ENCODE results near the gene SOX18. TPM values are rescaled to one million over a fixed set of nuclear protein-coding genes. Genes with fewer than 3 reads are reported as not detected.

The SOX18 gene
- total and polyA plus RNA-seq, 2 experiments from 2014 or later: 0.21 TPM; not detected in 1

- H3K9me3 Mint-ChIP-seq: no peaks in the 10 kb centered on the region
- H3K4me3 Mint-ChIP-seq: peak overlapping the region; percentile 65
- Histone ChIP-seq H3K4me1 (ENCODE audit: insufficient read depth) (peaks cover 39% of the 10 kb centered on the region), H3K4me3 (peak overlapping the region; percentile 79), H3F3A (replicated peaks; ENCODE audit: low read depth) (peaks cover 10% of the 10 kb centered on the region; the same call in 1 of the 2 replicates), H3K27me3 (ENCODE audit: insufficient read depth) (peaks cover 53% of the 10 kb centered on the region), H3K27ac (ENCODE audit: low read depth) (no peak overlapping the region), H3K79me2 (replicated peaks; ENCODE audit: insufficient read depth) (no peaks in the 10 kb centered on the region), H4K20me1 (replicated peaks; ENCODE audit: insufficient read depth) (no peaks in the 10 kb centered on the region), H2AFZ (no peak overlapping the region), H3K9me2 (ENCODE audit: insufficient read depth) (no peaks in the 10 kb centered on the region), H3K4me2 (peak overlapping the region; percentile 91), H3K36me3 (ENCODE audit: insufficient read depth) (no peaks in the 10 kb centered on the region)
- DNase-seq (ENCODE audit: low spot score): peak; percentile 48
- peak; percentile 17 for ATAC-seq
- TF ChIP-seq CREB1 (CRISPR knock-in tag; IDR thresholded peaks at IDR 0.05; ENCODE audit: low read depth) (no peak), POLR2AphosphoS5 (IDR thresholded peaks at IDR 0.05; ENCODE audit: low read depth) (peak; percentile 34; the same call in 1 of the 2 replicates)
- H3K27me3 Mint-ChIP-seq (ENCODE audit: insufficient read depth, low read depth, poor library complexity): peaks cover 50% of the 10 kb centered on the region
- peaks cover 6% of the 10 kb centered on the region for H3K36me3 Mint-ChIP-seq (ENCODE audit: low read depth)
- H3K4me1 Mint-ChIP-seq: peaks cover 32% of the 10 kb centered on the region
- no peak overlapping the region for H3K27ac Mint-ChIP-seq
These were observed 11.8 kb downstream of the SOX18 start for GRCh38 chr20:64037498-64038213.

GRCh38 chr20:64037199-64037497 is 12.3 kb downstream of the SOX18 start:
- Mint-ChIP-seq H3K36me3 (ENCODE audit: low read depth) (peaks cover 6% of the 10 kb centered on the region), H3K4me1 (peaks cover 32% of the 10 kb centered on the region), H3K27ac (no peak overlapping the region), H3K27me3 (ENCODE audit: insufficient read depth, low read depth, poor library complexity) (peaks cover 48% of the 10 kb centered on the region), H3K9me3 (no peaks in the 10 kb centered on the region), H3K4me3 (no peak overlapping the region)
- Histone ChIP-seq H3K27me3 (ENCODE audit: insufficient read depth) (peaks cover 49% of the 10 kb centered on the region), H3K36me3 (ENCODE audit: insufficient read depth) (no peaks in the 10 kb centered on the region), H2AFZ (no peak overlapping the region), H3F3A (replicated peaks; ENCODE audit: low read depth) (peaks cover 10% of the 10 kb centered on the region; the same call in 1 of the 2 replicates), H4K20me1 (replicated peaks; ENCODE audit: insufficient read depth) (no peaks in the 10 kb centered on the region), H3K4me3 (peak overlapping the region; percentile 79; the same call in 1 of the 2 replicates), H3K27ac (ENCODE audit: low read depth) (no peak overlapping the region), H3K79me2 (replicated peaks; ENCODE audit: insufficient read depth) (no peaks in the 10 kb centered on the region), H3K9me2 (ENCODE audit: insufficient read depth) (no peaks in the 10 kb centered on the region), H3K4me1 (ENCODE audit: insufficient read depth) (peaks cover 38% of the 10 kb centered on the region), H3K4me2 (peak overlapping the region; percentile 91)
- DNase-seq (ENCODE audit: low spot score) (no peak), ATAC-seq (no peak)
- TF ChIP-seq ZNF114 (CRISPR knock-in tag; IDR thresholded peaks at IDR 0.05) (no peak), EZH2phosphoT487 (IDR thresholded peaks at IDR 0.05; ENCODE audit: unreplicated experiment) (no peak), NANOG (IDR thresholded peaks at IDR 0.05; ENCODE audit: borderline replicate concordance) (no peak), REST (IDR thresholded peaks at IDR 0.05; ENCODE audit: unreplicated experiment) (no peak), JUNB (IDR thresholded peaks at IDR 0.05; ENCODE audit: unreplicated experiment) (no peak), CREB1 (CRISPR knock-in tag; IDR thresholded peaks at IDR 0.05; ENCODE audit: low read depth) (no peak), POLR2AphosphoS5 (IDR thresholded peaks at IDR 0.05; ENCODE audit: low read depth) (no peak), ETS1 (IDR thresholded peaks at IDR 0.05) (no peak)
- TF ChIP-seq, protein P1, sequence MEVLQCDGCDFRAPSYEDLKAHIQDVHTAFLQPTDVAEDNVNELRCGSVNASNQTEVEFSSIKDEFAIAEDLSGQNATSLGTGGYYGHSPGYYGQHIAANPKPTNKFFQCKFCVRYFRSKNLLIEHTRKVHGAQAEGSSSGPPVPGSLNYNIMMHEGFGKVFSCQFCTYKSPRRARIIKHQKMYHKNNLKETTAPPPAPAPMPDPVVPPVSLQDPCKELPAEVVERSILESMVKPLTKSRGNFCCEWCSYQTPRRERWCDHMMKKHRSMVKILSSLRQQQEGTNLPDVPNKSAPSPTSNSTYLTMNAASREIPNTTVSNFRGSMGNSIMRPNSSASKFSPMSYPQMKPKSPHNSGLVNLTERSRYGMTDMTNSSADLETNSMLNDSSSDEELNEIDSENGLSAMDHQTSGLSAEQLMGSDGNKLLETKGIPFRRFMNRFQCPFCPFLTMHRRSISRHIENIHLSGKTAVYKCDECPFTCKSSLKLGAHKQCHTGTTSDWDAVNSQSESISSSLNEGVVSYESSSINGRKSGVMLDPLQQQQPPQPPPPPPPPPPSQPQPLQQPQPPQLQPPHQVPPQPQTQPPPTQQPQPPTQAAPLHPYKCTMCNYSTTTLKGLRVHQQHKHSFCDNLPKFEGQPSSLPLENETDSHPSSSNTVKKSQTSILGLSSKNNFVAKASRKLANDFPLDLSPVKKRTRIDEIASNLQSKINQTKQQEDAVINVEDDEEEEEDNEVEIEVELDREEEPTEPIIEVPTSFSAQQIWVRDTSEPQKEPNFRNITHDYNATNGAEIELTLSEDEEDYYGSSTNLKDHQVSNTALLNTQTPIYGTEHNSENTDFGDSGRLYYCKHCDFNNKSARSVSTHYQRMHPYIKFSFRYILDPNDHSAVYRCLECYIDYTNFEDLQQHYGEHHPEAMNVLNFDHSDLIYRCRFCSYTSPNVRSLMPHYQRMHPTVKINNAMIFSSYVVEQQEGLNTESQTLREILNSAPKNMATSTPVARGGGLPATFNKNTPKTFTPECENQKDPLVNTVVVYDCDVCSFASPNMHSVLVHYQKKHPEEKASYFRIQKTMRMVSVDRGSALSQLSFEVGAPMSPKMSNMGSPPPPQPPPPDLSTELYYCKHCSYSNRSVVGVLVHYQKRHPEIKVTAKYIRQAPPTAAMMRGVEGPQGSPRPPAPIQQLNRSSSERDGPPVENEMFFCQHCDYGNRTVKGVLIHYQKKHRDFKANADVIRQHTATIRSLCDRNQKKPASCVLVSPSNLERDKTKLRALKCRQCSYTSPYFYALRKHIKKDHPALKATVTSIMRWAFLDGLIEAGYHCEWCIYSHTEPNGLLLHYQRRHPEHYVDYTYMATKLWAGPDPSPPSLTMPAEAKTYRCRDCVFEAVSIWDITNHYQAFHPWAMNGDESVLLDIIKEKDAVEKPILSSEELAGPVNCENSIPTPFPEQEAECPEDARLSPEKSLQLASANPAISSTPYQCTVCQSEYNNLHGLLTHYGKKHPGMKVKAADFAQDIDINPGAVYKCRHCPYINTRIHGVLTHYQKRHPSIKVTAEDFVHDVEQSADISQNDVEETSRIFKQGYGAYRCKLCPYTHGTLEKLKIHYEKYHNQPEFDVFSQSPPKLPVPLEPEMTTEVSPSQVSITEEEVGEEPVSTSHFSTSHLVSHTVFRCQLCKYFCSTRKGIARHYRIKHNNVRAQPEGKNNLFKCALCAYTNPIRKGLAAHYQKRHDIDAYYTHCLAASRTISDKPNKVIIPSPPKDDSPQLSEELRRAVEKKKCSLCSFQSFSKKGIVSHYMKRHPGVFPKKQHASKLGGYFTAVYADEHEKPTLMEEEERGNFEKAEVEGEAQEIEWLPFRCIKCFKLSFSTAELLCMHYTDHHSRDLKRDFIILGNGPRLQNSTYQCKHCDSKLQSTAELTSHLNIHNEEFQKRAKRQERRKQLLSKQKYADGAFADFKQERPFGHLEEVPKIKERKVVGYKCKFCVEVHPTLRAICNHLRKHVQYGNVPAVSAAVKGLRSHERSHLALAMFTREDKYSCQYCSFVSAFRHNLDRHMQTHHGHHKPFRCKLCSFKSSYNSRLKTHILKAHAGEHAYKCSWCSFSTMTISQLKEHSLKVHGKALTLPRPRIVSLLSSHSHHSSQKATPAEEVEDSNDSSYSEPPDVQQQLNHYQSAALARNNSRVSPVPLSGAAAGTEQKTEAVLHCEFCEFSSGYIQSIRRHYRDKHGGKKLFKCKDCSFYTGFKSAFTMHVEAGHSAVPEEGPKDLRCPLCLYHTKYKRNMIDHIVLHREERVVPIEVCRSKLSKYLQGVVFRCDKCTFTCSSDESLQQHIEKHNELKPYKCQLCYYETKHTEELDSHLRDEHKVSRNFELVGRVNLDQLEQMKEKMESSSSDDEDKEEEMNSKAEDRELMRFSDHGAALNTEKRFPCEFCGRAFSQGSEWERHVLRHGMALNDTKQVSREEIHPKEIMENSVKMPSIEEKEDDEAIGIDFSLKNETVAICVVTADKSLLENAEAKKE (CRISPR knock-in tag; IDR thresholded peaks at IDR 0.05): no peak

Measured in GM23338 (cell line).